GM21576 (cell line): ENCODE results near the gene POLRMT.
"Not testable (repeated sequence)": the region's sequence is repeated elsewhere in the genome, so short reads cannot be mapped to it uniquely, and the experiment has no call there.

Experiments used
- ATAC-seq: cut with Tn5 transposase; IDR thresholded peaks from one replicate; pipeline ENCODE4 v1.9.1; 2021; ENCODE audit warnings: mild to moderate bottlenecking, moderate library complexity; ENCODE audit not compliant: unreplicated experiment

The POLRMT gene

DNA sequence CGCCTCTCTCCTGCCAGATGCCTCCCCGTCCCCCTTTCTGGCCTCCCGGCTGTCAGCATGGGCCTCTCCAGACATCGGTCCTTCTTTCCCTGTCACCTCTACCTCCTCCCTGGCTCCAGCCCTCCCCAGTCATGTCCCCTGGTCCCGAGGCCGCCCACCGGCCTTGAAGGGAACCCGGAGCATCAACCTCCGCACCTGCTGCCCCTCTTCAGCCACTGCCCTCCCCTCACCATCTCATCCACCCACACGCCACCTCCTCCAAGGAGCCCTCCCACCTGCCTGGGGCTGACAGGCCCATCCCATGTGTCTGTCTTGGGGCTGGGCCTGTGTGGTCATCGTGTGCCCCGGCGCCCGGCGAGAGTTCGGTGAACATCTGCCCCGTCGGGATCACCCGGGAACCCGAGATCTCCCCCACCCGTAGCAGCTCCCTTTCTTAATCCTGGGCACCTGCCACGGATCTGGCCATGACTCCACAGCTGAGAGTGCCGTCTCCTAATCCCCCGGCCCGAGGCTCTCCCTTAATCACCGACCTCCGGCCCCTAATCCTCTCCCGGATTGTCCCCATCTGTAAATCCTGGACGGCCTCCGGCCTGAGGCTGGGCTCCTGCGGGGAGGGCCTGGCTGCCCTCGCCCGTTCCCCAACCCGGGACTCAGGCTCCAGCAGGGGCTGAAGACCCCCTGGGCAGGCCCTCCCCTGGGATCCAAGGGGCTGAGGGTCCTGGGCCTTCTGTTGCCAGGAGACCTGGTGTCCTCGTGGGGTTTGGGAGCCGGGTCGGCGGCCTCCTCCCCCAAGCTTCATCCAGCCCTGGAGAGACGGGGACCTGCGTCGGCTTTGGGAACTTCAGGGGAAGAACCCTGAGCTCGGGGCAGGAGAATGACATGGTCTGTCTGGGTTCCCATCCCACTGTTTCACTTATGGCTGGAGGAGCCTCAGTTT lies 37.7 kb downstream of the POLRMT start:
- no peak for ATAC-seq

DNA sequence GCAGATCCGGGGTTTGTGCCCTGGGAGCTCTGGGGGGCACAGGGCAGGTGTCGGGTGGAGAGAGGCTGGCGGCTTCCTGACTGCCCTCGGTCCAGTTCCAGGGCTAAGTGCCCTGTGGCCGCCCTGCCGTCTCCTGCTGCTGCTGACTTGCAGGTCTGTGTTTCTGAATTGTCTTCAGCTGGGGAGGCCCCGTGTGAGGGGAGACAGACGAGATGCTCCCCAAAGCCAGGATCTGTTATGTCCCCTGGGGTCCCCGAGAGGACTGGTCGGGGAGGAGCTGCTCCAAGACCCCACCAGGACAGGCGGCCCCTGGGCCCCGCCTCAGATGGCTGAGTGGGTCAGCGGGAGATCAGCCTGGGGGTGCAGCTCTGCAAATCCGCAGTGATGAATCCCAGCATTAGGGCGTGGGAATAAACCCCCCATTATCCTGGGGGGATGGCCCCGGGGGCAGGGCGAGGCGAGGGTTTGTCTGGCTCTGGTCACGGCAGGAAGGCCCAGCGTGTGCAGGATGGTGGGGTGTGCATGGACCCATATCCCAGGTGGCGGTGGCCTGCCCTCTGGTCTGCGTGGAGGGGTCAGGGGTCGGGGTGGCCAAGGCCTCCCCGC lies 39.0 kb downstream of the POLRMT start:
- no peak for ATAC-seq

DNA sequence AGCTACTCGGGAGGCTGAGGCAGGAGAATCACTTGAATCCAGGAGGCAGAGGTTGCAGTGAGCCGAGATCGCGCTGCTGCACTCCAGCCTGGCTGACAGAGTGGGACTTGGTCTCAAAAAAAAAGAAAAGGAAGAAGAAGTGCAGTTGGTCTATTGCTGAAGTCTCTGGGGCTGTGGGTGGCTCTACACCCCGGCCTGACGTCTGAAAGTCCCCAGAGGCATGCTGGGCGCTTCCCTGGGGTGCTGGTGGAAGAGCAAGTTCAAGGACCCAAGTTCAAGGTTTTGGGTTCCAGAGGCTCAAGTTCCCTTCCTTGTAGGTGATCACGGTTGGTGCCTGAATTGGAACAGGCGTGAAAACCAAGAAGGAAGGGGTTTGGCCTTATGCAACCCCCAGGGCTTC lies 39.8 kb downstream of the POLRMT start:
- no peak for ATAC-seq

DNA sequence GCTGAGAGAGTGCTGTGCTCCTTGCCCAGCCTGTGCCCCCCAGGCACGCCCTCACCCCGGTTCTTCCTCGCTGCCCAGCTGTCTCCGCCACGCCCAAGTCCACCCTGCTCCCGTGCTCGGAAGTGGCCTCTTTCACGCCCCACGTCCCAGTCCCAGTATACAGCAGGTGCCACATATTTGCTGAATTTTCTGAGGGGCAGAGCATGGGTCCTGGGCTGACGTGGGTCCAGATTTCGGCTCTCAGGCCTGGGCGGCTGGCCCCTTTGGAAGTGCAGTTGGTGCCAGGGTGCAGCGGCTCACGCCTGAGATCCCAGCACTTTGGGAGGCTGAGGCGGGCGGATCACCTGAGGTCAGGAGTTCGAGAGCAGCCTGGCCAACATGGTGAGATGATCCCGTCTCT lies 40.3 kb downstream of the POLRMT start:
- ATAC-seq = no peak

DNA sequence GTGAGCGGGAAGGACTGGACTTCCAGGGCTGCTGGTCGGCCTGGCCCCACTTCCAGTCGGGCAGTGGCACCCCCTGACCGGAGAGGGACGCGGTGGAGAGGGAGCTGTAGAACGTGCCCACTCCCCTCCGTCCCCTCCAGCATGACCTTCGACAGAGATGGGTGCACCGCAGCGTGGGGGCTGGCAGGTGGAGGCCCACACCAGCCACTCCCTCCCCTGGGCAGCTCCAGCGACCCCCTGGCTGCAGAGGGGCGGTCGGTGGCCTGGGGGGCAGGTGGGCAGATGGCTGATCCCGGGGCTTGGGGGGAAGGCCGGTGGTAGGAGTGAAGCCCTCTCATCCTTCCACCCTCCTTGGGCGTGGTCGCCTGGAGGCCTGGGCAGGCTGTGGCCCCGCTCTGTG lies 41.2 kb downstream of the POLRMT start:
- no peak for ATAC-seq

DNA sequence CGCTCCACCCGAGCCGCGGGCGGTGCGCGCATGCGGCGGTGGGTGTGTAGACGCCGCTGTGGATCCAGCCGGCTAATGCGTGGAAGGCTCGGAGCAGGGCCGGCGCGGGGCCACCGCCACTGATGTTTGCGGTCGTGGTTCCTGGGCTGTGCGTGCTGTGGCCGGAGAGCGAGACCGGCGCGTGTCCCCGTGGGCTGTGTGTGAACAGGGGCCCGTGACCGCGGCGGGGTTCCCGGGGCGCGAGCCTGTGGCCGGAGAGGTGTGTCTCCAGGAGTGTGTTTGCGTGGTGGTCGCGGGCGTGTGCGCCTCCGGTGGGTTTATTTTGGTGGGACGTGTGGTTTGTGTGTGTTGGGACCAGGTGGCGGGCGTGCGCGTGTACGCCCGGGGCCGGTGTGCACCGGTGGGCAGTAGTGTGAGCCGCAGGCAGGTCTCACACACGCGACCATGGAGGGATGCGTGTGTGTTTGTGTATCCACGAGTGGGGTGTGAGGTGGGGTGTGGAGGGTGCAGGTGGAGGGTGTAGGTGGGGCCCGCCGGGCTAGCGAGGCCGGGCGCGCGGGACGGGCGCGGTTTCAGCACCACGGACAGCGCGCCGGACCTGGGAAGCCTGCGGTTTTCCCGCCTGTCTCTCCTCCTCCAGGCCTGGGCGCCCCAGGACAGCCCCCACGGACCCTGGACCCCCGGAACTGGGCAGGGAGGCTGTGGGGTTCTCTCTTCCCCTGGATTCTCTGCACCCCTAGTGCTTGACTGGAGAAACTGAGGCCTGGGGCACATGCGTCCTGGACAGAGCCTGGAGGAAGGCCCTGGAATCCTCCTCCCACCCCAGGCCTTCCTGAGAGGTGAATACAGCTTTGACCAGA lies 42.0 kb downstream of the POLRMT start:
- no peak for ATAC-seq

DNA sequence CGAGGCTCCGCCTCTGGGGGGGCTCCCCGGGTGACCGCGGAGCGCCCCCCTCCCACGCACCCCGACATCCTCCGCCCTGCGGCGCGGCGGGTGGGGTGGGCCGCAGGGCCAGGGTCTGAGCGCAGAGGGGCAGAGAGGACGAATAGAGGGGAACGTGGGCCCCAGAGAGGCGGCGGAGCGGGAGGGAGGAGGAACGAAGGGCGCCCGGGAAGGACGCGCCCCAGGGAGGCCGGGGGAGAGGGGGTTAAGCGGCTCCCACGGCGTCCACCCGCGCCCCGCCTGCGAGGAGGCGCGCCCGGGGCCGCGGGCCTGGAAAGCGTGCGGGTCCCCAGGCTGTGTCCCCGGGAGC lies 42.6 kb downstream of the POLRMT start:
- ATAC-seq = no peak

DNA sequence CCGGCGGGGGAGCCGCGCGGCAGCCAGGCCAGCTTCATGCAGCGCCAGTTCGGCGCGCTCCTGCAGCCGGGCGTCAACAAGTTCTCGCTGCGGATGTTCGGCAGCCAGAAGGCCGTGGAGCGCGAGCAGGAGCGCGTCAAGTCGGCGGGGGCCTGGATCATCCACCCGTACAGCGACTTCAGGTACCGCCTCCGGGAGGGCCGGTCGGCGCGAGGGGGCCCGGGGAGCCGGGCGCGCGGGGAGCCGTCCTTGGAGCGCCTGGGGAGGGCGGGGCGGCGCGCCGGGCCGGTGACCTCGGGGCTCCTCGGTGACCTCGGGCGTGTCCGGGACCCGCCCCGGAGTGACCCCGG lies 43.0 kb downstream of the POLRMT start:
- ATAC-seq = no peak

DNA sequence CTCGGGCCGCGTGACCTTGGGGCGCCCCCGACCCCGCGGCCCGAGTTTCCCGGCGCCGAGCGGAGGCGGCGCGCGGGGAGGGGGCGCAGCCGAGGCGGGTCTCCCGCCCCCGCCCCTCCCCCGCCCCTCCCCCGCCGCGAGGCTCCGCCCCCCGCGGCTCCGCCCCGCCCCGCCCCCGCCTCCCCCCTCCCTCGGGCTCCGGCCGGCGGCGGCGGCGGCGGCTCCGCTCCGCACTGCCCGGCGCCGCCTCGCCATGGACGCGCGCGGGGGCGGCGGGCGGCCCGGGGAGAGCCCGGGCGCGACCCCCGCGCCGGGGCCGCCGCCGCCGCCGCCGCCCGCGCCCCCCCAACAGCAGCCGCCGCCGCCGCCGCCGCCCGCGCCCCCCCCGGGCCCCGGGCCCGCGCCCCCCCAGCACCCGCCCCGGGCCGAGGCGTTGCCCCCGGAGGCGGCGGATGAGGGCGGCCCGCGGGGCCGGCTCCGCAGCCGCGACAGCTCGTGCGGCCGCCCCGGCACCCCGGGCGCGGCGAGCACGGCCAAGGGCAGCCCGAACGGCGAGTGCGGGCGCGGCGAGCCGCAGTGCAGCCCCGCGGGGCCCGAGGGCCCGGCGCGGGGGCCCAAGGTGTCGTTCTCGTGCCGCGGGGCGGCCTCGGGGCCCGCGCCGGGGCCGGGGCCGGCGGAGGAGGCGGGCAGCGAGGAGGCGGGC lies 43.5 kb downstream of the POLRMT start, which contains the start of gene HCN2:
TSS of gene HCN2 (plus strand) at position 189 of the 703 bp plus-strand sequence. CDS start at position 254, 65 bp downstream.
- no peak for ATAC-seq

DNA sequence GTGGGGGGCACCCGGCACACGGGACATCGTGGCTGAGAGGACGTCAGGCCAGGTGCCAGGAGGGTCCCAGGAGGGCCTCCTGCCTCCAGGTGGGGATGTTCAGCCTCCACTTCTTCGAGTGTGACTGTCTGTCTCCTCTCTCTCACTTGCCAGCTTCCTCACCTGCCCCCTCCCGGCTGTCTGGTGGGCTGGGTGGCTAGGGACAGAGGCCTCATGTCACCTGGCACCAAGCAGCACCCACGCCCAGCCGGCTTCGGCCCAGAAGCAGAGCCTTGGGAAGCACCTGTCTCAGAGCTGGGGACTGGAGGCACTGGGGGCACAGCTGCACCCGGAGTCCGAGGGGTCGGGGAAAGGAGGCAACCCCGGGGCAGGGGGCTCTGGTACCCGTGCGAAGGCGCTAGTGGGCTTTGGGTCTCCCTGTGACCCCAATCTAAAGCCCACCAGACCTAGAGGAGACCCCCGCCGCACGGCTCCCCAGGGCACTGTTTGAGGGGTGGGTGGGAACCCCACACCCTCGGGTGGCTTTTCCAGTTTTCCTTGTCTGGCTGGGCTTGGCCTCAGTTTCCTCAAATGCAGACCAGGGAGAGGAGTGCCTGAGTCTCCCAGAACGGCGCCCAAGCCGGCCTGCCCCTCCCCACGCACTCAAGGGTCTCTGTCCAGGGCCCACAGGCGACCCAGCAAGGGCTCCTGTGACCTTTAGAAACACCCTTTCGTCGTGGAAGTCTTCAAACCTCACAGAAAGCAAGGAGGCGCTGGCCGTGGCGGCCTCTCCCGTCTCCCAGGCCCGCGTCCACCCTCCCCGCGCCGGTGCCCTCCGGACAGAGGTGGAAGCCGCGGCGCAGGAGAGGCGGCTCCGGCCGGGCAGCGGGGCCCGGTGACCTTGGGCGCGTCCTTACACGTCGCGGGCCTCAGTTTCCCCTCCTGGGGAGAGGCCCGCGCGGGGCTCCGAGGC lies 44.3 kb downstream of the POLRMT start:
- no peak for ATAC-seq

DNA sequence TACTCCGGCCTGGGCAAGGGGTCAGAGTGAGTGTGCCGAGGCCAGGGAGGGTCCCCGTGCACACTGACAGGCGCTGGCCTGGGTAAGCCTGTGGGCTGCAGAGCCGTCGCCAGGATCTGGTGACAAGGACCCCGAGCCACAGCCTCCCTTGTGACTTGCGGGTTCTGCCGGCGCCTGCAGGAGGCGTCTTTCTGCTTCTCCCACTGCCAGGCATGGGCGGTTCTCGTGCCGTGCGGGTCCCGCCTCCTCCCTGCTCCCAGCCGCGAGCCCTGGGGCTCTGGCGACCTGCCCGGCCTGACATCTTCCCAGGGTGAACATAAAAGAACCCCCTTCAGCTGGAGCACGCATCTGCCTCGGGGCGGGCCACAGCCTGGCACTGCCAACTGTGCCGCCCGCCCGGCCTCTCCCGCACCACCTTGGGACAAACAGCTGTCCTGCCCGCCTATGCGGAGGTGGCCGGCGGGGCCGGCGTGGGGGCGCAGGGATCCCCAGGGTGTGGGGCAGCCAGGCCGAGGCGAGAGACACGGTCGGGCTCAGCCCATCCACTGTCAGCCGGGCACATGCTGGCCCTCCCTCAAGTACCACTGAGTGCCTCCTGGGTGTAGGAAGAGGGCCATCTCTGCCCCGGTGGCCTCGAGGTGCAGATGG lies 45.1 kb downstream of the POLRMT start:
- no peak for ATAC-seq

DNA sequence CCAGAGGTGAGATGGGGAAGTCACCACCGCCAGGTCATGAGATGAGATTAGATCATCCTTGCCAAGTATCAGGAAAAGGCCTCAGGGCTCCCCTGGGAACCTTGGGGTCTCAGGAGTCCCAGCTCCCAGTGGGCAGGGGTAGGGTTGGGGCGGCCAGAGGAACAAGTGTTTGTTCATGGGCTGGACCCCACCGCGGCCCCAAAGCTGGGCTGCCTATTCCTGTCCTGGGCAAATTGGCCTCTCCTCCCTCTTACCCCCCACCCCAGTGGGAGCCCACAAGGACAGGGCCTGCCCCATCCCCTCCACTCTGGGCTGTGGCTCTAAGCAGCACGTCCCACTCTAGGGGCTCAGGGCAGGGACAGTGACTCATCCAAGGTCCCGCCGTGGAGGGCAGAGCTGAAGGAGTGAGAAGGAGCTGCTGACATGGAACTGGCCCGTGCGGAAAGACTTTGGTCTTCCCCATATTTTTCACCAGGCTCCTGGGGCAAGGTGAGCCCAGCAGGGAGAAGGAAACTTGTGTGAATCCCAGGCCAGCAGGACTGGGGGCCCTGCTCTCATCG lies 47.7 kb downstream of the POLRMT start:
- no peak for ATAC-seq

DNA sequence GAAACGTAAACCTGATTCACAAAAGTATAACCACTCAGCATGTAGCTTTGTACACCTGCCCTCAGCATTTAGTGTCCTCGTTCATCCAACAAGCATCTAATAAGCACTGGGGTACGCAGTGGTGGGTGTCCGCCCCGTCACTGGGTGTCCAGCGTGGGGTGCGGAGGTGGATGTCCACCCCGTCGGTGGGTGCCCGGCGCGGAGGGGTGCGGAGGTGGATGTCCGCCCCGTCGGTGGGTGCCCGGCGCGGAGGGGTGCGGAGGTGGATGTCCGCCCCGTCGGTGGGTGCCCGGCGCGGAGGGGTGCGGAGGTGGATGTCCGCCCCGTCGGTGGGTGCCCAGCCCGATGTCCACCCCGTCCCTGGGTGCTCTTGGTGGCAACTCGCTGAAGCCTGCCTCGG lies 48.2 kb downstream of the POLRMT start:
- not testable (repeated sequence) for ATAC-seq

DNA sequence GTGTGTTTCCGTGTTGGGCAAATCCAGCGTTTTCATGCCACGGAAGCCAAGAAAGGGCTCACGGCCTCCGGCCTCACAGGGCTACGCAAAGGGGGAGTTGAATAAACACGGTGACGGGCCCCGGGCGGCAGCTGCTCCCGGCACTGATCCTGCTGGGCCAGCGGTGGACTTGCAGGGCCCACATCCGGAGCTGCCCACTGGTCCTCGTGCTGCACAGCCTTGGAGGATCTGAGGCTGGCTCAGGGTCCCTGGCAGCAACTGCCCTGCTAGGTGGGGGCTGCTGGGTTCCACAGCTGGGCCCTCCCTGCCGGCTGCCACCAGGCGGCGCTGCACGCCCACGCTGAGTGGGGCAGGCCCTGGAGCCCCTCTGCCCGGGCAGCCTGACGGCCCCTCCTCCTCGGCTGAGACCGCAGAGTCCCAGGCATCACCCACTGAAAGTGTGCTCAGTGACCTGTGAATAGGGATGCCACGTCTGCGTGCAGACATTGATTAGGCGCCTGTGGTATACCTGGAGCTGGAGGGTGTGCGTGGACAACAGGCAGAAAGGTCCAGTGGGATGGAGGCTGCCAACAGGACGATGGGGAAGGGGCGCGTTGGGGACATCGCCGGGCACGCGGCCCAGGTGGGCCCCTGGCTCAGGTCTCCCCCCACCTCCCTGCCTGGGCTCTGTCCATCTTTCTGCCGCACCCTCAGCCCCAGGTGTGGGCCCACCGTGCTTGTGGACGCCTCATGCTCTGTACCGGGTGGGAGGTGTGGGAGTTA lies 48.9 kb downstream of the POLRMT start:
- ATAC-seq = no peak

DNA sequence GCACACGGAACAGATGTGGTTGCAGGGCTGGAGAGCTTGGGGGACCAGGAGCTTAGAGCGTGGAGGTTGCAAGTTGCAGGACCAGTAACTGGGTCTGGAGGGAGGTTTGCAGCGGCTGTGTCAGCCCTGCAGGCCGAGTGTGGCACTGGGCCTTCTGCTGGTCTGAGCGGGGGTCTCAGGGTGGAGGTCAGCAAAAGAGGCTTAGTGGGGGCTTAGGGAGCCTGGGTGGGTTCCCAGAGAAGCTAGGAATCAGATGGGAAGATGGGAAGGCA lies 49.4 kb downstream of the POLRMT start:
- no peak for ATAC-seq

DNA sequence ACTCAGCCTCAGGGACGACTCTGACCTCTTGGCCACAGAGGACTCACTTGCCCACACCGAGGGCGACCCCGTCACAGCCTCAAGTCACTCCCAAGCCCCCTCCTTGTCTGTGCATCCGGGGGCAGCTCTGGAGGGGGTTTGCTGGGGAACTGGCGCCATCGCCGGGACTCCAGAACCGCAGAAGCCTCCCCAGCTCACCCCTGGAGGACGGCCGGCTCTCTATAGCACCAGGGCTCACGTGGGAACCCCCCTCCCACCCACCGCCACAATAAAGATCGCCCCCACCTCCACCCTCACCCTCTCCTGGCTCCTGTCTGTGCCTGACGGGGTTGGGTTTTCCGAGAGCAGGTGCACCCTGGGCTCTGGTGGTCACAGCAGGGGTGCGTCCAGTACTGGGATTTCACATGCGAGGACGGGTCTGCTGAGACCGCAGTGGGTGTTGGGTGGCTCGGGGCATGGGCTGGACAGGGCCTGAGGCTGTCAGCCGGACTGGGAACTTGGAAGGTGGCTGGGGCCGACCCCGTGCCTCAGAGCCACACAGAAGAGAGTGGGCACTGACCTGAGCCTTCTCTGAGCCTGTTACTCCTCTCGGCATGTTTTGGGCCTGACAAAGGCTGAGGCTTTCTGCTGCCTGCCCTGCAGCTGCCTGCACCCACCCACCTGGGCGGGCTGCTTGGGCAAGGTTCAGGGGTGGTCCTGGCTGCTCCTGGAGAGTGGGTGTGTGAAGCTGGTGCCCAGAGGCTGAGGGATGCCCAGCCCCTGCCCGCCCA lies 50.0 kb downstream of the POLRMT start:
- ATAC-seq = no peak

DNA sequence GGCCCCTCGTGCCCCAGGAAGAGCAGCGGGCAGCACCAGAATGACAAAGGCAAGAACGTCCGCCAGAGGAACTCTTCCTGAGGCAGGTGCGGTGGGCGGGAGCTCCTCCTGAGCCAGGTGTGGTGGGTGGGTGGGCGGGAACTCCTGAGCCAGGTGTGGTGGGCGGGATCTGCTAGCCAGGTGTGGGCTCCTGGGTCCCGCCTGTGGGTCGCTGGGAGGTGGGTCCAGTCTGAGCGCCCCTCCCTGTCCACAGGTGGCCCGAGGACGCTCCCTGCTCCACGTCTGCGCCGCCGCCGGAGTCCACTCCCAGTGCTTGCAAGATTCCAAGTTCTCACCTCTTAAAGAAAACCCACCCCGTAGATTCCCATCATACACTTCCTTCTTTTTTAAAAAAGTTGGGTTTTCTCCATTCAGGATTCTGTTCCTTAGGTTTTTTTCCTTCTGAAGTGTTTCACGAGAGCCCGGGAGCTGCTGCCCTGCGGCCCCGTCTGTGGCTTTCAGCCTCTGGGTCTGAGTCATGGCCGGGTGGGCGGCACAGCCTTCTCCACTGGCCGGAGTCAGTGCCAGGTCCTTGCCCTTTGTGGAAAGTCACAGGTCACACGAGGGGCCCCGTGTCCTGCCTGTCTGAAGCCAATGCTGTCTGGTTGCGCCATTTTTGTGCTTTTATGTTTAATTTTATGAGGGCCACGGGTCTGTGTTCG lies 50.7 kb downstream of the POLRMT start:
- no peak for ATAC-seq
